ENCODE results near the gene ABCB8.
"Not testable (repeated sequence)": the region's sequence is repeated elsewhere in the genome, so short reads cannot be mapped to it uniquely, and the experiment has no call there.

Gene ABCB8

GRCh38 chr7:151038951-151039849, 10.9 kb downstream of the ABCB8 start:
- no peak for DNase-seq

GRCh38 chr7:151039850-151040548, 11.7 kb downstream of the ABCB8 start:
- DNase-seq = no peak

- DNase-seq = no peak
Measured at GRCh38 chr7:151040616-151041375, 12.5 kb downstream of the ABCB8 start.

- not testable (repeated sequence) for DNase-seq
Measured at GRCh38 chr7:151043449-151043848, 15.2 kb downstream of the ABCB8 start.

- no peak for DNase-seq
Measured at GRCh38 chr7:151043959-151044358, 15.7 kb downstream of the ABCB8 start.

GRCh38 chr7:151045262-151045661, 17.0 kb downstream of the ABCB8 start:
- DNase-seq = no peak

GRCh38 chr7:151045967-151046366, 17.7 kb downstream of the ABCB8 start:
- DNase-seq = no peak

GRCh38 chr7:151046603-151047573, 18.6 kb downstream of the ABCB8 start:
- DNase-seq = no peak

- no peak for DNase-seq
Measured at GRCh38 chr7:151047976-151048815, 19.9 kb downstream of the ABCB8 start, which contains the start of gene ASIC3. Gene ASIC3, plus strand, starts transcription at chr7:151048531. Its CDS starts 355 bp downstream, at chr7:151048886.

- no peak for DNase-seq
Measured at GRCh38 chr7:151048911-151049463, 20.7 kb downstream of the ABCB8 start.

GRCh38 chr7:151051108-151051507, 22.9 kb downstream of the ABCB8 start:
- DNase-seq = no peak

GRCh38 chr7:151053096-151053495, 24.8 kb downstream of the ABCB8 start:
- DNase-seq = no peak

GRCh38 chr7:151053751-151054150, 25.5 kb downstream of the ABCB8 start:
- DNase-seq = no peak

- DNase-seq = no peak
Measured at GRCh38 chr7:151056283-151056665, 28.0 kb downstream of the ABCB8 start.

GRCh38 chr7:151056666-151057505, 28.6 kb downstream of the ABCB8 start:
- DNase-seq = no peak

GRCh38 chr7:151057506-151057988, 29.3 kb downstream of the ABCB8 start, which contains the start of gene CDK5:
Gene CDK5, minus strand, starts transcription at chr7:151057897. Its CDS starts 49 bp downstream, at chr7:151057848.
- DNase-seq = no peak

- peak; percentile 99 for DNase-seq
Measured at GRCh38 chr7:151057989-151058780, 29.9 kb downstream of the ABCB8 start.

- peak; percentile 25 for DNase-seq
Measured at GRCh38 chr7:151058781-151059366, 30.6 kb downstream of the ABCB8 start.
